ENCODE results near the gene SULF2. TPM values are rescaled to one million over a fixed set of nuclear protein-coding genes. Genes with fewer than 3 reads are reported as not detected.

The SULF2 gene
- total and polyA plus RNA-seq, 2 of the 13 experiments (the other 11 are each of a cell fraction or from before 2014, with no cell fraction given) = 7.2 to 50.9 TPM

- TF ChIP-seq ZSCAN20 (CRISPR knock-in tag; IDR thresholded peaks at IDR 0.05; ENCODE audit: borderline replicate concordance) = no peak
- no peak for TF ChIP-seq ZEB1 (IDR thresholded peaks at IDR 0.05; ENCODE audit: insufficient replicate concordance, low read depth)
- TF ChIP-seq XRCC5 (optimal IDR thresholded peaks at IDR 0.05; ENCODE audit: low read length) = peak; percentile 58
- TF ChIP-seq, protein P1, sequence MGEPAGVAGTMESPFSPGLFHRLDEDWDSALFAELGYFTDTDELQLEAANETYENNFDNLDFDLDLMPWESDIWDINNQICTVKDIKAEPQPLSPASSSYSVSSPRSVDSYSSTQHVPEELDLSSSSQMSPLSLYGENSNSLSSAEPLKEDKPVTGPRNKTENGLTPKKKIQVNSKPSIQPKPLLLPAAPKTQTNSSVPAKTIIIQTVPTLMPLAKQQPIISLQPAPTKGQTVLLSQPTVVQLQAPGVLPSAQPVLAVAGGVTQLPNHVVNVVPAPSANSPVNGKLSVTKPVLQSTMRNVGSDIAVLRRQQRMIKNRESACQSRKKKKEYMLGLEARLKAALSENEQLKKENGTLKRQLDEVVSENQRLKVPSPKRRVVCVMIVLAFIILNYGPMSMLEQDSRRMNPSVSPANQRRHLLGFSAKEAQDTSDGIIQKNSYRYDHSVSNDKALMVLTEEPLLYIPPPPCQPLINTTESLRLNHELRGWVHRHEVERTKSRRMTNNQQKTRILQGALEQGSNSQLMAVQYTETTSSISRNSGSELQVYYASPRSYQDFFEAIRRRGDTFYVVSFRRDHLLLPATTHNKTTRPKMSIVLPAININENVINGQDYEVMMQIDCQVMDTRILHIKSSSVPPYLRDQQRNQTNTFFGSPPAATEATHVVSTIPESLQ (CRISPR knock-in tag; conservative IDR thresholded peaks at IDR 0.05) = no peak
- TF ChIP-seq SP2 (CRISPR knock-in tag; IDR thresholded peaks at IDR 0.05) = no peak
- TF ChIP-seq ZNF691 (CRISPR knock-in tag; IDR thresholded peaks at IDR 0.05; ENCODE audit: borderline replicate concordance, low read depth) = no peak
- TF ChIP-seq NR2C2 (CRISPR knock-in tag; IDR thresholded peaks at IDR 0.05; ENCODE audit: borderline replicate concordance) = 0 out of 2 replicates have a peak, but pooled peaks have one; percentile 22
- no peak for TF ChIP-seq KDM6A (CRISPR knock-in tag; IDR thresholded peaks at IDR 0.05; ENCODE audit: low read depth)
- peak; percentile 38; the same call in 1 of the 2 replicates for TF ChIP-seq PITX1 (CRISPR knock-in tag; IDR thresholded peaks at IDR 0.05)
- TF ChIP-seq SP4 (CRISPR knock-in tag; IDR thresholded peaks at IDR 0.05) = 0 out of 2 replicates have a peak, but pooled peaks have one; percentile 30
- no peak for TF ChIP-seq U2AF2 (IDR thresholded peaks at IDR 0.05; ENCODE audit: low read depth, low read length)
- 0 out of 2 replicates have a peak, but pooled peaks have one; percentile 23 for TF ChIP-seq KDM2A (CRISPR knock-in tag; IDR thresholded peaks at IDR 0.05; ENCODE audit: borderline replicate concordance, low read depth)
- TF ChIP-seq, protein P2, sequence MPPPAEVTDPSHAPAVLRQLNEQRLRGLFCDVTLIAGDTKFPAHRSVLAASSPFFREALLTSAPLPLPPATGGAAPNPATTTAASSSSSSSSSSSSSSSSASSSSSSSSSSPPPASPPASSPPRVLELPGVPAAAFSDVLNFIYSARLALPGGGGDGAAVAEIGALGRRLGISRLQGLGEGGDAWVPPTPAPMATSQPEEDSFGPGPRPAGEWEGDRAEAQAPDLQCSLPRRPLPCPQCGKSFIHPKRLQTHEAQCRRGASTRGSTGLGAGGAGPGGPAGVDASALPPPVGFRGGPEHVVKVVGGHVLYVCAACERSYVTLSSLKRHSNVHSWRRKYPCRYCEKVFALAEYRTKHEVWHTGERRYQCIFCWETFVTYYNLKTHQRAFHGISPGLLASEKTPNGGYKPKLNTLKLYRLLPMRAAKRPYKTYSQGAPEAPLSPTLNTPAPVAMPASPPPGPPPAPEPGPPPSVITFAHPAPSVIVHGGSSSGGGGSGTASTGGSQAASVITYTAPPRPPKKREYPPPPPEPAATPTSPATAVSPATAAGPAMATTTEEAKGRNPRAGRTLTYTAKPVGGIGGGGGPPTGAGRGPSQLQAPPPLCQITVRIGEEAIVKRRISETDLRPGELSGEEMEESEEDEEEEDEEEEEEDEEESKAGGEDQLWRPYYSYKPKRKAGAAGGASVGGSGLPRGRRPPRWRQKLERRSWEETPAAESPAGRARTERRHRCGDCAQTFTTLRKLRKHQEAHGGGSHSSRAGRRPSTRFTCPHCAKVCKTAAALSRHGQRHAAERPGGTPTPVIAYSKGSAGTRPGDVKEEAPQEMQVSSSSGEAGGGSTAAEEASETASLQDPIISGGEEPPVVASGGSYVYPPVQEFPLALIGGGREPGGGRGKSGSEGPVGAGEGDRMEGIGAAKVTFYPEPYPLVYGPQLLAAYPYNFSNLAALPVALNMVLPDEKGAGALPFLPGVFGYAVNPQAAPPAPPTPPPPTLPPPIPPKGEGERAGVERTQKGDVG (CRISPR knock-in tag; IDR thresholded peaks at IDR 0.05; ENCODE audit: borderline replicate concordance) = no peak
- TF ChIP-seq MTERF4 (CRISPR knock-in tag; IDR thresholded peaks at IDR 0.05) = 0 out of 2 replicates have a peak, but pooled peaks have one; percentile 45
- TF ChIP-seq SPEN (CRISPR knock-in tag; IDR thresholded peaks at IDR 0.05; ENCODE audit: low read depth) = peak; percentile 56; the same call in 1 of the 2 replicates
- TF ChIP-seq, protein P3, sequence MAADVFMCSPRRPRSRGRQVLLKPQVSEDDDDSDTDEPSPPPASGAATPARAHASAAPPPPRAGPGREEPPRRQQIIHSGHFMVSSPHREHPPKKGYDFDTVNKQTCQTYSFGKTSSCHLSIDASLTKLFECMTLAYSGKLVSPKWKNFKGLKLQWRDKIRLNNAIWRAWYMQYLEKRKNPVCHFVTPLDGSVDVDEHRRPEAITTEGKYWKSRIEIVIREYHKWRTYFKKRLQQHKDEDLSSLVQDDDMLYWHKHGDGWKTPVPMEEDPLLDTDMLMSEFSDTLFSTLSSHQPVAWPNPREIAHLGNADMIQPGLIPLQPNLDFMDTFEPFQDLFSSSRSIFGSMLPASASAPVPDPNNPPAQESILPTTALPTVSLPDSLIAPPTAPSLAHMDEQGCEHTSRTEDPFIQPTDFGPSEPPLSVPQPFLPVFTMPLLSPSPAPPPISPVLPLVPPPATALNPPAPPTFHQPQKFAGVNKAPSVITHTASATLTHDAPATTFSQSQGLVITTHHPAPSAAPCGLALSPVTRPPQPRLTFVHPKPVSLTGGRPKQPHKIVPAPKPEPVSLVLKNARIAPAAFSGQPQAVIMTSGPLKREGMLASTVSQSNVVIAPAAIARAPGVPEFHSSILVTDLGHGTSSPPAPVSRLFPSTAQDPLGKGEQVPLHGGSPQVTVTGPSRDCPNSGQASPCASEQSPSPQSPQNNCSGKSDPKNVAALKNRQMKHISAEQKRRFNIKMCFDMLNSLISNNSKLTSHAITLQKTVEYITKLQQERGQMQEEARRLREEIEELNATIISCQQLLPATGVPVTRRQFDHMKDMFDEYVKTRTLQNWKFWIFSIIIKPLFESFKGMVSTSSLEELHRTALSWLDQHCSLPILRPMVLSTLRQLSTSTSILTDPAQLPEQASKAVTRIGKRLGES (CRISPR knock-in tag; IDR thresholded peaks at IDR 0.05; ENCODE audit: borderline replicate concordance) = no peak
- TF ChIP-seq DNMT1 (CRISPR knock-in tag; IDR thresholded peaks at IDR 0.05) = 0 out of 2 replicates have a peak, but pooled peaks have one; percentile 60
- TF ChIP-seq, protein P4, sequence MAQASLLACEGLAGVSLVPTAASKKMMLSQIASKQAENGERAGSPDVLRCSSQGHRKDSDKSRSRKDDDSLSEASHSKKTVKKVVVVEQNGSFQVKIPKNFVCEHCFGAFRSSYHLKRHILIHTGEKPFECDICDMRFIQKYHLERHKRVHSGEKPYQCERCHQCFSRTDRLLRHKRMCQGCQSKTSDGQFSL (CRISPR knock-in tag; IDR thresholded peaks at IDR 0.05) = 0 out of 2 replicates have a peak, but pooled peaks have one; percentile 58
Measured at GRCh38 chr20:47664068-47664437, 121.2 kb downstream of the SULF2 start (continued).

All from HepG2 (cell line).